Stimulated activated CD8-positive, alpha-beta memory T cell treated with anti-CD3 and anti-CD28 coated beads, Interleukin-15, amount 100 ng/mL, for 1 hour (primary cell): ENCODE results near the gene GLYATL1.

Experiments used
- DNase-seq: peaks from one replicate; pipeline ENCODE4 v3.0.0-alpha.2; 2020; ENCODE audit warnings: low read depth

GLYATL1 gene, protein sequence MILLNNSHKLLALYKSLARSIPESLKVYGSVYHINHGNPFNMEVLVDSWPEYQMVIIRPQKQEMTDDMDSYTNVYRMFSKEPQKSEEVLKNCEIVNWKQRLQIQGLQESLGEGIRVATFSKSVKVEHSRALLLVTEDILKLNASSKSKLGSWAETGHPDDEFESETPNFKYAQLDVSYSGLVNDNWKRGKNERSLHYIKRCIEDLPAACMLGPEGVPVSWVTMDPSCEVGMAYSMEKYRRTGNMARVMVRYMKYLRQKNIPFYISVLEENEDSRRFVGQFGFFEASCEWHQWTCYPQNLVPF

DNA sequence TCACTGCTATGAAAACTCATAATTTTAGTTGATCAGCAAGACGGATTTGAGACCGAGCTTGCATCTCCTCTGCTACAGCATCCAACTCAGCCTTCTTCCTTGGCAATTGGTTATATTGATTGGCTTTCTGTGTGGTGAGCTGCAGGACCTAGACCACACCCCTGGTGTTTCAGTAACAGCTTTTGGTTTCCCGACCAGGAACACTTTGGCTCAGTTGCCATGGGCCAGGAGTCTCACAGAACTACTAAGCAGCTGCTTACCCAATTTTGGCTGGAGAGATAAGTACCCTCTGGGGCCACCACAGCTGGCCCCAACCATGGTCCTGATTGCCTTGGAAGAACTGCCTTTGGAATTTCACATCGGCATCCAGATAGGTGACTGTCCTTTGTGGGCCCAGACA lies at the start of gene GLYATL1:
Gene GLYATL1, plus strand, starts transcription at position 212 of the 400 bp plus-strand sequence. CDS start 7,600 bp downstream, outside the sequence.
- DNase-seq = no peak

DNA sequence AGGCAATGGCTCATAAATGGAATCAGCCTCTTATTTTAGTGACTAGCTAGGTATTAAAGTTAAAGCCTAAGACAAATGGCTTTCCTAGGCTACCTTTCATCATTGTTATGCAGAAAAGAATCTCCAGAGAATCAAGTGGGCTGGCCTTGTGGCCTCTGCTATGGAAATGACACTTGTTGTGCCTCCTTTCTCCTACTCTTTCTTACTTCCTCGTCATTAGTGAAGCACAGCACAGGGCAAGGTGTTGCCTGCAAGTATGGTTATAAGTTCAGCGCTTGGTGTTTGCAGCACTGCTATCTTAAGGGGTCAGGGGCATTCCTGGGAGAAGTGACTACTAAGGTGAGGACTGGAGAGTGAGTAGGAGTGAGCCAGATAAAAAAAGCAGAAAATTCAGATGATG lies 45.4 kb upstream of the GLYATL1 start:
- DNase-seq = no peak

DNA sequence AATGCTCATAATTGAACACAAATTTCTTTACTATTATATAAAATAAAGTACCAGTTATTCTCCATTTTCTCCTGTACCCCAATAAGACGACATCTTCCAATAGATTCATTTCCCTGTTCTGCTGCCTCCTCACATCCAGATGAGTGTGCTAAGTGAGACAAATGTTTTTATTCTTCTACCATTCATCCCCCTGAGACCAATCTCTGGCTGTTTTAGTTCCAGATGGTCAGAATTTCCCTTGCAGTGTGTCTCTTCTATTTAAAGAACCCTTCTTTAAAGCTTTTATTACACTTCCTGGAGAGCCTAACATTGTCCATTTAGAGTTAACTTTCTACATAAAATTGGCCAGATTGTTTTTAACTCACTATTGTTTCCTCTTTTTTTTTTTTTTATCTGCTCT lies 41.2 kb upstream of the GLYATL1 start:
- no peak for DNase-seq

DNA sequence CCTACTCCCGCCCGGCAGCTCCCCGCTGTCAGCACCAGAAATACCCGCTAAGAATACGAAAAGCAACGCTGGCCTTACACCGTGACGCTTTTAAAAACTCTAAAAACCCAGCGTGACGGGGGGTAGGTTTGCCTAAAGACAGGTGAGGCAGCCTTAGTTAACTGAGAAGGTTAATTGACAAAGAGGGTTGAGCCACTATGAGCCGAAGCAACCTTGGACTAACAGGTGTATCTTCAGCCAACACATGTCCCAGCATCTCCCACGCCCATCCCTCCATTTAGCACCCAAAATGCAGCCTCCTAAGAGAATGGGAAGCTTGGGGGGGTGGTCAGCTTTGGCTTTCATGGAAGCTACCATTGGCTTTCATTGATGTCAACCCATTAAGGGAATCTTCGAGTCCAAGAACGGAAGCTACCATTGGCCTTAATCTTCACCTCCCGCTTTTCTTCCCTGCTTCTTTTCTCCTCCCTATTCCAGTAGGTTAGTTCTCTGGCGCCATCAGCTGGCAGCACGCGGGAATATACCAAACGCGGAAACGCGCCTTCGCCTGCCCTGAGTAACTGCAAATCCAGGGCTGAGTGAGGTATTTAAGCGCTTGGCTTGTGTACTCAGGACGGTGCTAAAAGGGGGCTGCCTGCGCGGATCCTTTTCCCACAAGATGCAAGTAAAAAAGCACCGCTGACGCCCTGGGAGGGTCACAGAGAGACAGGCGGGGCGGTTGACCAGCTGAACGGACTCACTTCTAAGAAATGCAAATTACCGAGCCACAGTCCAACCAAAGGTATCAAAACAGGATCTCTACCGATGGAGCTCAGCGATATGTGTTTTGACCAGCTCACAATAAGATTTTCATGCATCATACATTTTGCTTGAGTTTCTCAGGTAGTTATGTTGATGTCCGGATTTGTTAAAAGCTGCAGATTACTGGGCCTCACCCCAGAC lies 38.5 kb upstream of the GLYATL1 start:
- no peak for DNase-seq

DNA sequence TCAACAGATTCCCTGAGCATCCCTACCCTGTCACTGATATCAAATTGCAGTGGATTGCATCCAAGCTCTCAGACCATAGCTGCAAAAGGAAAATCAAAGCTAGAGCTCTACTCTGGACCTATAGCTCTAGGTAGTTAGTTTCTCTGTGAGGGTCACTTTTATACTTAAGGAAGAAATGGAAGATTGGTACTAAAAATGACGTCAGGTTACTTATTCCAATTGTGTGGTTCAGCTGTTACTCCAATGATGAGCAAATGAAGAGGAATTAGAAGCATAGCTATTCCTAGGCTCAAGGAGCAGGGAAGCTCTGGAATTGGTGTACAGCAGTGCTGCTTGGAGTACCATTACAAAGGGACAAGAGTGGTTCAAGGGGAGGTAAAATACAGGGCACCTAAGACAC lies 36.4 kb upstream of the GLYATL1 start:
- no peak for DNase-seq

DNA sequence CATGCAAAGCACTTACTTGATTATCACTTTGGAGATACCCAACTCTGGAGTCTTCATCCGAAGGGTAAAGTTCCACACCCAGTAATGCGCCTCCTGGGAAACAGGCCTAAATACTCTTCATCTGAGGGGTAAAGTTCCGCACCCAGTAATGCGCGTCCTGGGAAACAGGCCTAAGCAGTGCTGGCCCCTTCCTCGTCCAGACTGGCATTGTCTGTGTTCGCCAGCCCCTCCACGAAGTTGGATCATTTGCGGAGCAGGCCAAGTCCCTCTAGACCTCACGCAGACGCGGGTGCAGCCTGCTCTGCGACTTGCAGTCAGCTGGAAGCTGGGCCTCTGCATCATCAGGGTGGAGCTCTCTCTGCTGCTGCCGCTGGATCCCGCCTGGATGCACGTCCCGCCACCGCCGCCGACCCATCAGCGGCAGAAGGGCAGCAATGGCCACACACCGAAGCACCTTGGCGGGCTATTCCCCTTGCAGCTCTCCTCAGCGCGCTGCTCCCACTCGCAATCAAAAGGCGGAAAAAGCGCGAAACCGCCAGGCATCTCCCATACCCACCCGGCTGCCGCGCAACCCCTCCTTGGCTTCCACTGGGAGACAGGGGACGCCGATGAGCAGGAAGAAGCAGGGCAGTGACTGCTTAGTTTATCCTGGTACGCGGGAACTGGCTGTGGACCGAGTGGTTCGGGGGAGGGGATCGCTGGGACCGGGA lies 34.1 kb upstream of the GLYATL1 start:
- no peak for DNase-seq

DNA sequence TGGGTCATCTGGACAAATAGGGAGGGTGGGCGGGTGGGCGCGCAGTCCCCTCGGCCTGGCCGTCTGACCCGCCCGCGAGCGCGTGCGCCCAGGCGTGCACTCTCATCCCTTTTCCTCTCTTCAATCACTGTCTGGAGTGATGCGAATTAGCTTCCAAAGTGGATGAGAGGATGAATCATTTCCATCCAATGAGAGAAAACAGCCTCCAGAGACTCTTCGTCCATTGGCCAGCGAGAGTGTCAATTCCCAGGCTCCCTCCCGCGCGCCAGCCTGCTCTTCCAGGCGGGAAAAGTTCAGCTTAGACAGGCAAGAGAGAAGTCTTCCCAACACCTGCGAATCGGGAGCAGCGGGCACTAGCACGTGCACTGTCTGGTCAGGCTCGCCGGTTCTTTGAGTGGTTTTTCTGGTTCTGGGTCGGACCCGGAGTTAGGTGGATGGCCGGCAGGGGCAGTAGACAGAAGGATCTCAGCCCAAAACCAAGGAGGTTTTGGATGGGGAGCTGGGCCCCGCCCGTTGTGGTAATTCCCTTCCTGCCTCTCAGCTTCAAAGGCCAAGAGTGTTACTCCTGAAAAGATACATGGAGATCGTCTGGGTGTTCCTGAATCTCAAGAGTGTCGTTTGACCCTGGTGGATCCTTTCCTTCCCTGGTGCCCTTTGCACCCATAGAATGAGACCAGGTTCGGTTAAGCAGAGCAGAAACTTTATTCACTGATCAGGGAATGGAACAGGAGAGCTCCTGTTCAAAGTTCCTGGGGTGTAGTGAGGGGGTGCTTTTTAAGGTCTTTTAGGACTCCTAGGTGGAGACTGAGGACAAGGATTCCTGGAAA lies 33.4 kb upstream of the GLYATL1 start:
- DNase-seq = no peak

DNA sequence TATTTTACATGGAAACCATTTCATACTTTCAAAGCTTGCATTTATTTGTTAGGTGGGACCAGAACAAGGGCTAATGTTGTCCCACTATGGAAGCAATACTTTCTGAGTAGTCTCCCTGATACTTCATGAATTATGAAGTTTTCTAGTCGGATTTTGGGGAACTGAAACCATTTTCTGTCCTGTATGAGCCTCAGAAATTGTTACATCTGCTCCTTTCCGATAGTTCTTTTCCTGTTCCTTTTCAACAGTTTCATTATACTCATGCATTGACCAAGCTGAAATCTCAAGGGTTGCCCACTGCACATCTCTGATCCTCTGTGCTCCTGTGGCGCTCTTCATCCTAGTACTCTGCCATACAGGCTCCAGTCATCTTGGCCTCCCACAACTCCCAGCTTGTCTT lies 31.5 kb upstream of the GLYATL1 start:
- DNase-seq = no peak

DNA sequence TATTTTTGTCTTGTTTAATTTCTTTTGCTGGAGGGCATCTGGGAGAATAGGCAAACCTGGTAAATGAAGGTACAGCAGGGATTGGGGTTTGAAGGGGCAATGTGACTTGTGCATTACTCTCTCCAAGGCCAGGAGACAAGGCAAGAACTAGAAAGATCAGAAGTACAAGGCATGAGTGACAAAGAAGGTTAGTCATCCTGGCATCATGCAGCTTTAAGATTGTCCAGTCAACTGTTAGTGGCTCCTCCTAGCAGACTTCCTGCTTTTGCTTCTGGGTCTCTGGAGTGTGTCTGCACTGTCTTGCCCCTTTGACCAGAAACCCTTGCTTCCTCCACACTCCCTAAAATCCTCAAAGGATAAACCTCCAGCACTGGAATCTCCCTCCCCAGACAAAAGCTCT lies 27.2 kb upstream of the GLYATL1 start:
- DNase-seq = no peak

DNA sequence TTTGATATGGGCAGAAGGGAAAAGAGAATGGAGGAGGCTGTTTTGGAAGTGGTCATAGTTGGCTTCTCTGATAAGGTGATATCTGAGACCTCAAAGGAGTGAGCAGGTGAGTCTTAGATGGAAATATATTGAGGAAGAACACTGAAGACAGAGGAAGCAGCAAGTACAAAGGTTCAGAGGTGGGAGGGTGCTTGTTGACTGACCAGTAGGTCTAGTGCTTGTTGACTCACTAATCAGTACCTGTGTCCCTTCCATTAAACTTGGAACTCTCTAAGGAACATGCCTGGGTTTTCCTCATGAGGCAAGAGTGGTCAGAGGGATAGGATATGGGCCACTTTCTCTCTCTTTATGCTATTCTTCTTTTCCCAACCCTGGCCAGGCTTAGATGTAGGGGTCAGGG lies 25.6 kb upstream of the GLYATL1 start:
- no peak for DNase-seq

DNA sequence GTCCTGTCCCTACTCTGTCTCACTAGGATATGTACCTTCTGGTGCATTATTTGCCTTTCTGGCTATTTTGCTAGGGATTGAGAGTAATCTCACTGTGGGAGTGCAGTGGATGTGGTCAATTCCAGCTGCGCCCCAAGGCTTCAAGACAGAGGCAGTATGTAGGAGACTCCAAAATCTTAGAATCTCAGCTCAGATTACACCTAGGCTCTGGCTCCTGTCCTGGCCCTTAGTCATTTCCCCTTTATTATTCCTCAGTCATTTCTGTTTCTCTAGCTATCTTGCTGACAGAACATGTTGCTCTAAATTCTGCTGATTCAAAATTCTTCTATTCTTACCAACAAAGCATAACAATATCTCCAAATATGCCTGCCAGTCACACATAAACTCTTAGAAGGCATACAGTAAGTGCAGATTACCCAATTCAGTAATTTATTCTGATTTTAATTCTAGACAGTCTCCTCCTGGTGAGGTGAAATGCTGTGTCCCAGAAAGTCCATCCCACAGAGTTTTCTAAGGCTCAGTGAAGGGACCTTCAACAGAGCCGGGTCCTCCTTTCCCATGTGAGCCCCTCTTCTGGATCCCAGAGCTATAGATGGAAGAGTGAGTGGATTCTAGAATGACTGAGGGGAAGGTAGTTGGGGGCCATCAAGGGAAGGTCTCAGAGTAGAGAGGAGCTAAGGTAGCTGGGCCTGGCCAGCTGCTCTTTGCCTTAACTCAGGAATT lies 24.3 kb upstream of the GLYATL1 start:
- DNase-seq = no peak

DNA sequence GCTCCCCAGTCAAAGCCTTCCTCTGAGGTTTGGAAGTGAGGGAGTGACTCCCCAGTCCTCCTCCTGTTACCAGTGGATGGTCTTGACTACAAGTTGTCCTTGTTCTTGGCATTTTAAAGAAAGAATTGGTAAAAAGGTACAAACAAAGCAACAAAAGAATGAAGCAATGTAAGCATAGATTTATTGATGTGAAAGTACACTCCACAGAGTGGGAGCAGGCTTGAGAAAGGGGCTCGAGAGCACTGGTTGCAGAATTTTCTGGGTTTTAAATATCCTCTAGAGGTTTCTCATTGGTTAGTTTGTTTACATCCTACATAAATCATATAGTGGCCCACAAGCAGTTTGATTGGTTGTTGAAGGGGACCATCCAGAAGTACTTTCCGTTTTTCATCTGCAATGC lies 22.7 kb upstream of the GLYATL1 start:
- DNase-seq = no peak

DNA sequence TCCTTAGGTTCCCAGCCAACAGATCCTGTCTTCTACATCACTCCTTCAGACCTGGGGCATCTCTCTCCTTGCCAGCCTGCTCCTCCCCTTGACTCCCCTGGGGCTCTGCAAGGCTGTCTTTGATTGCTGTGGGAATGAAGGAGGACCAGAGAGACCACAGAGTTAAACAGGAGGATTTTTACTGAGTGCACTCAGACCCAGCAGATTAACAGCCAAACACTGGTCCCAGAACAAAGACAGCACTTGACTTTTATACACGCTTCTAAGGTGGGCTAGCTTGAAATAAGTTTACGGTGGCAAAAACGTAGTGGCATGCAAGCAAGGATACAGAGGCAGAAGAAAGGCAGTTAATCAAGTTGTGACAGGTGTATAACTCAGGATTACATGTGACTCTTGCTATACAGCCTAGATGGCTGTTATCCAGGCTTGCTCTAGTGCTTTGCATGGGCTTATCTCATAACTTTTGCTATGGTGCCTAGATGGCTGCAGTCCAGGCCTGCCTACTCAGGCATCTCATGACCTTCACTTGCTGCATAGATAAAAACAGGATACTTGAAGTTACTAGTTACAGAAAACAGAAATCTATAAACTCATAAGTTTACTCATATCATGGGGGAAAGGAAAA lies 22.0 kb upstream of the GLYATL1 start:
- no peak for DNase-seq

DNA sequence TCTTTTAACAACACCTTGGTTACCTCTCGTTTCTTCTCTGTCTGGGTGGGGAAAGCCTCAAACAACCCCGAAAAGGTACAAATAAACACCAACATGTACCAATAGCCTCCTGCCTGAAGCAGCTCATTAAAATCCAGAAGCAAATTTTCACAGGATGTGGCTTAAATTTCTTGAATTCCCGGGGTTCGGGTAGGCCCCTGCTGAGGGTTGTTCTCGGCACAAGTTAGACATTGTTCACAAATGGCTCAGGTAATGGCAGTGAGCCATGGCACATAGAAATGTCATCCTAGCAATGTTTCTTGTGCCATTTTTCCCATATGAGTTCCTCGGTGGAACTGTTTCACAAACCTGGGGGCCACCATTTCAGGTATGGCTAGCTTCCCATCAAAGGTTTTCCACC lies 19.7 kb upstream of the GLYATL1 start:
- no peak for DNase-seq

DNA sequence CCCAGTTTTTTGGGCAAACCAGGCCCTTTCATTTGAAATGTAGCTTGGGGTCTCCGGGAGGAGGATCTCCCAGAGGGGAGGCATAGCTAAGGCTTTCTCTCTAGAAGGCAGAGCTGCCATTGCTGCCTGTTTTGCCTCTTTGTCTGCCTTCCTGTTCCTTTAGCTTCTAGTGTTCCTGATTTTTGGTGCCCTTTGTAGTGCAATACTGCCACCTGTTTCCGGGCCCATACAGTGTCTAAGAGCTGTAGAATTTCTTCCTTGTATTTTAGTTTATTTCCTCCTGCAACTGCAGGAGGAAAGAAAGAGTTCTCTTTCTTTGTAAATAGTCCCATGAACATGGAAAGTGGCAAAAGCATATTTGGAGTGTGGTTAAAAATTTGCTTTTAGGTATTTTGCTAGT lies 19.3 kb upstream of the GLYATL1 start:
- DNase-seq = no peak

DNA sequence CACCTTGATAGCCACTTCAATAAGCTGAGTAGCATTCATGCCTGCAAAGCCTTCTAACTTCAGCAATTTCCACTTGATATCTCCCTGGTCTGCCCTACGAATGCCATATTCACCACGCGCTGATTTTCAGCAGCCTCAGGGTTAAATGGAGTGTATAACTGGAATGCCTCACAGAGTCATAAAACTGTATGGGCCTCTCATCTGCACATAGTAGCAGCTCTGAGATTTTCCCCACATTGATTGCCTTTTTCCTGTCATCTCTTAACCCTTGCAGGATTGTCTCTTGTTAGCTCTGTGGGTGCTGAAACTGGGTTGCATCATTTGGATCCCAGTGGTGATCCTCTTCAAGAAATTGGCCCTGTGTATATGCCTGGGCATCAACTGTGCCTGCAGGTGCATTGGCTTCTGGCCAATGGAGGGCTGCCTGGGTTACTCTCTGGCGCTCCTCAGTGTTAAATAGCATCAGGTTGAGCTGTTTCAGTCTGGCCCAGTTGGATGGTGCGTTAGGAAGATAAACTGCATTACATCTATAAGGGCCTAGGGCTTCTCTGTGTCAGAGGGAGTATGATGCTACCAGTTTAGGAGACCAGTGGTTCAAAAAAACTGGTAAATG lies 17.4 kb upstream of the GLYATL1 start:
- no peak for DNase-seq

DNA sequence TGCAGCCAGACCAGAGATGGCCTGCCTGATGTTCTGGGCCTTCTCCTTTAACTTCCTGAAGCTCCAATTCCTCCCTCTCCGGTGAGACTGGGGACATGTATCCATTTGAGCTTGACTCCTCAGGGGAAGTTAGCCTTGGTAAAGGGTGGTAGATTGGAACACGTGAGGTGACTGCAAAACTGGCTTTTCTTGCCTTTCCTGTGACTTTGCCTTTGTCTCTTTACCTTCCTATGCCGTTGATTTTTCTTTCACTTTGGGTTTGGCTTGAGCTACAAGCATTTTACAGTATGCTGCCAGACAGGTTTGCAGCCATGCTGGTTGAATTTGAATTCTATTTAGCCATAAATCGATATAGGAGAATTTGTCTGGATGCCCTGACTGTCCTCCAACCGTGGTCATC lies 16.8 kb upstream of the GLYATL1 start:
- no peak for DNase-seq

DNA sequence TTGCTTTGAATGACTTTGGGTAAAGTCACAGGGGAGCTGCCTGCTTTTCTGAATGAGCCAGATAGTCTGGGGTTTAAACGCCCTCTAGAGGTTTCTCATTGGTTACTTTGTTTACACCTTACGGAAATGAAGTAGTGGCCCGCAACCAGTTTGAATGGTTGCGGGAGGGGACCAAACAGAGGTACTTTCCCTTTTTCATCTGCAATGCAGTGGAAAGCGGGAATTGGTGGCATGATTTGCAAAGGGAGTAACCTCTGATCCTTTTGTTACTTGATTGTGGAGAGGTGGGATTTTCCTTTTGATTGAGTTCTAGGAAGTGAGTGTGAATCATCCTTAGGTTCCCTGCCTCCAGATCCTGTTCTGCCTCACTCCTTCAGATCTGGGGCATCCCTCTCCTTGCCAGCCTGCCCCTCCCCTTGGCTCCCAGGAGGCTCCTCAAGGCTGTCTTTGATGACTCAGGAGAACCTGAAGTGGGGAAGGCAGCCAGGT lies 15.9 kb upstream of the GLYATL1 start:
- no peak for DNase-seq

DNA sequence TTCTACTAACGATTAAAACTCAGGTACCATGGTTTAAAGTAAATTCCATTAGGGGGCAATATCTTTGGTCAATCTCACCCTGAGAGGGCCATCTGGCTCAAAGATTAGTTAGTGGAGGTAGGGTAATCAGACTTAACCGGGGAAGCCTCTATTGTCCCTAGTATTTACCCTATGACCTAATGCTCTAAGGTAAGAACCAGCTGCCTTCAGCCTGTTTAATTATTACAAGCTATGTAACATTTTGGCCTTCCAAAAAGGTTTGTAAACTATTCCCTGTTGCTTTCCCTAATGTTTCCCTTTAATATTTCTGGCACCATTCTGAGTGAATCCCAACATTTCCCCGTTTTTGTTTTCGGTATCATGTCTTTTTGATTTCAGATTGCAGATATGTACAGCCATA lies 15.1 kb upstream of the GLYATL1 start:
- DNase-seq = no peak

DNA sequence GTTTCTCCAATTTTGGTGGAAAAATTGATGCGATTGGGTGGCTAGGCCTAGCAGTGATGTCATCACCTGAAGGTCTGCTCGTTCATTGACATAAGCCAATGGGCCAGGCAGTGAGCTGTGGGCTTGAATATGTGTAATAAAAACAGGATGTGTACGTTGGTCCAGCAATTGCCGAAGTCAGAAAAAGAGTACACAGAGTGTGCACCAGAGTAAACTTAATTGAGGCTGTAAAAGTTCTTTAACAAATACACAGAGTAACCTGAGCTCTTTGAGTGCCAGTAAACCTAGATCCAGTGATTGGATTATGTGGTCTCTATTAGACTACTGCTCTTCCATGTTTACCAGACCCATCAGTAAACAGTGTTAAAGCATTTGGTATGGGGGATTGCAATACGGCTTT lies 13.0 kb upstream of the GLYATL1 start:
- DNase-seq = no peak
